Activated CD4-positive, CD25-positive, alpha-beta regulatory T cell treated with anti-CD3 and anti-CD28 coated beads, Interleukin-2, amount 50 U/mL, for 16 hours (primary cell): ENCODE data around the gene PRLR.
"Not testable (repeated sequence)": the region's sequence is repeated elsewhere in the genome, so short reads cannot be mapped to it uniquely, and the experiment has no call there.

Experiments
- DNase-seq: peaks from one replicate; pipeline ENCODE4 v3.0.0-alpha.2; 2020; ENCODE audit warnings: low read depth, low spot score

The PRLR gene

DNA sequence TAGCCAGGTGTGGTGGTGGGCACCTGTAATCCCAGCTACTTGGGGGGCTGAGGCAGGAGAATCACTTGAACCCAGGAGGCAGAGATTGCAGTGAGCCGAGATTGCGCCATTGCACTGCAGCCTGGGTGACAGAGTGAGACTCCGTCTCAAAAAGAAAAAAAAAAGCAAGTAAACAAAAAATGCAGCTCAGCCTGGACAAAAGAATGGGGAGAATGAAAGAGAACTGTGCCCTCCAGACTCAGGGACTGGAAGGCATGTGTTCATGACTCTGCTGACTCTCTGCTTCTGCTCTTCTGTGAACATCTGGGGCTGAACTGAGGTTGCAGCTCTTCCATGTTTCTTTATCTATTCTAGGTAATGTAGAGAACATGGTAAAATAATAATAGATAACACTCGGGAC lies 194.4 kb downstream of the PRLR start:
- not testable (repeated sequence) for DNase-seq

DNA sequence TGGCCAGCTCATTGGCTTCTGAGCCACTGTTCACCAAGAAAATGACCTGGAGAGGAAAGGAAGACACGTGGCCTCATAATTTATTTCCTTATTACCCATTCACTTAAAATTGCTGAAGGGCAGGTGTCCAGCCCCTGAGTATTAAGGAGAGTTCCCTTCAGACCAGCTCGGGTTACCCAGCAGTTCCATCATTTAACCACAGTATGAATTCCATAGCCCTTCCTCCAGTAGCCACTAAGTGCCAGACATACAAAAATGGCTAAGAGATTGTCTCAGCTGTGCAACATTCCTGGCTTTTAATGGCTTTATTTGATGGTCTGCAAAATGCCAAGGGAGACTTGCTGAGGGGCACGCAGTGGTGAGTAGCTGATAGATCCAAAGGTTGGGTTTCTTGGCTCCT lies 195.0 kb downstream of the PRLR start:
- no peak for DNase-seq

DNA sequence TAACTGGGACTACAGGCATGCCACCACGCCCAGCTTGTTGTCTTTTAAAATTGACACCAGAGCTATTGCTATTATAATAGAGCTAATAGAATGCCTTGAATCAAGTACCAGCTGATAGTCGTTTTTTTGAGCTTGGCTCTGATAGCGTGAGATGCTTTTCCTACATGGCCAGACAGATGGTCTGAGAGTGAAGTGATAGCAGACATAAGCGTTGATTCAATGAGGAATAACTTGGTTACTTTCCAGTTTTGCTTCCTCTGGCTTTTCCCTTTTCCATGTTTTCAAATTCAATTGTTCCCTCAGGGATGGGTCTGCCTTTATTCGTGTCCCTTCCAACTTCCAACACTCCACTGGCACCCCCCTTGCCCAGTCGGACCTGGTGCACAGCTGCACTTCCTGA lies 197.9 kb downstream of the PRLR start:
- no peak for DNase-seq

DNA sequence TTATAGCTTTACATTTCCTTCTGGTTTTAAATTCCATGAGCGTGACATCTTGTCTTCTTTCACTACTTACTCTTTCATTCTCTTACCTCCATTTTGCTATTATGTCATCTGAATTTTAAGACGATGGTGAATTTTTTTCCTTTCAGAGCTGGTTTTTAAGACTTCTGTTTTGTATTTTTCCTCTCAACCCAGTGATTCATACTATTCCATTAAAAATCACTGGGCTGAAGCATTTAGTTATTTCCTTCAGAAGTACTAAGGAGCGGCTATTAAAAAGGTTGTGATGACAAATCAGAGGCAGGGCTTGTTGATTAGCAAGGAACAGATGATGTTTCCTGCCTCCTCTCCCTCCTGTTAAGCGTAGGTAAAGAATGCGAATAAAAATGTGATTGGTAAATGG lies 199.0 kb downstream of the PRLR start:
- DNase-seq, result no peak

DNA sequence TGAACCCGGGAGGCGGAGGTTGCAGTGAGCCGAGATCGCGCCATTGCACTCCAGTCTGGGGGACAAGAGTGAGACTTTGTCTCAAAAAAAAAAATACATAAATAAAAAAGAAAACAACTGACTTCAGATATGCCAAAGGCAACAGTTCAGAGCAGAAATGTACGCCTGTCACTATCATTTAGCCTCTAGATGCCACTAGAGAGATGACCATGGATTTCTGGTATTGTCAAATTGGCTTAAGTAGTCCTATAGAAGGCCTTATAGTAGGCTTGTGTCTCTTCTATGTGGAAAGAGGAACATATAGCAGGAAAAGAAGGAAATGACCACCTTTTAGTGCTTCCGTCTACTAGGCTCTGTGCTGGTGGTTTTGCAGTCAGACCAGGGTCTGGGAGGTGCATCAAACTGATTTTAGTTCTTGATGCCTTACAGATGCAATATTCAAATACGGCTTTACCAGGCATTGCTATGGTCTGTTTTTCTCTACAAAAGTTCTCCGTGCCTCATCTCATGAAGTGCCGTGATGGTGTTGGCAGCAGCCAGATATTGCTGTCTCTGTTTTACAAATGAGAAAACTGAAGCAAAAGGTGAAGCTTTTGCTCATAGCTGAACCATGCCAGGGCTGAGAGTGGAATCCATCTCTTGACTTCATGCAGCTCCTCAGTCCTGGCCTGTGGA lies 199.7 kb downstream of the PRLR start:
- no peak for DNase-seq

DNA sequence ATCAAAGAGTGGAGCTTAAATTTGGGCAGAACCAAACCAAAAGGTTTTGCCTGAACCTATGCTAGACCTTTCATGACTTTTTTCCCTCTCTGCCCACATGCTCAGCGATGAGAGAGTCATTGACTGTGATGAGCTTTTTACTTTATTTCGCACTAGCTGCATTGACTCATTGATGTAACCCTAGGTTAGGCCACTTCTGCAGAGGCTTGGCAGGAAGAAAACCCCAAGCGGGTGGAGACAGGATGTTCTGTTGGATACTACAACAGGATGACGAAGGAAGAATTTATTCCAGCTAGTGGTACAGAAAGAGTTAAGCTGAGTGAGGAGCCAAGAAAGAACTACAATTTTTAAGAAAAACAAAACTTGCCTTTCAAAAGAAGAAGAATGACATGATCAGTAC lies 201.0 kb downstream of the PRLR start:
- DNase-seq, result no peak

DNA sequence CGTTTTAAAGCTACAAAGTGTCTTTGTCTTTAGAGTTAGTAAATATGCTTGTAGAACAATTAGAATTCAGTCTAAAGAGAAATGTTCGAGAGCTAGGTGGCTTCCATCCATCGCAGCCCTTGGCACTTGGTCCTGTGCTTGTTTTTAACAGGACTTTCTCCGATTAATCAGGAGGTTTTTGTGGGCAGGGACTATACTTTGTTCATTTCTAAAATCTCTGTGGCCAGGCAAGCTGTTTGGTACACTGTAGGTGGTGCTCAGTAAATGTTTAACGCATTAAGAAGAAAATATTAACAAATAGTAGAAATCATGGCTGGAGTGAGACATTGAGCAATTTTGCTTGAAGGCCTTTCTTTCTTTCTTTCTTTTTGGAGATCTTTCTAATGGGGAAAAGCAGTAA lies 203.3 kb downstream of the PRLR start:
- DNase-seq, result no peak

DNA sequence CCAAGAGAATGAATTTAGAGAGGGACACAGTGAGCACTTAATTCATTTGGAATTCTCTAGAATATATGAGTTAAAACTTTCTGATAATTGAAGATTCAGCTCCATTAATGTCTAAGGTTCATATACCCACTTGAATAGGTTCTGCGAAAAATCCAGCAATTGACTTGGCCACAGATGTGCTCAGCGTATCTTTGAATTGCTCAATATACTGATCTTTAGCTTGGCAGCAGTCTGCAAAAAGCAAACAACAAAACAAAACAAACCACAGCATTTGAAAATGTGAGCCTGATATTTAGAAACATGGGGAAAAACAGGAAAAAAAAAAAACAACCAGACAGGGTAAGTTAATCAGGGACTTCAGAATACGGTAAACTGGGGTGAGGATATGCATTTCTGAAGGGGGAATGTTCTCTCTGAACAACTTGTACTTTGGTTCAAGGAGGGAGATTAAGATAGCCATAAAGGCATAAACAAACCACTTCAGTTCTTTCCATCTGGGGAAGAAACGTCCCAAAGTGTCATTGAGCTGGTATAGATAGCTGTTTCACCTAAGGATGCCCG lies 203.9 kb downstream of the PRLR start:
- DNase-seq, result no peak

DNA sequence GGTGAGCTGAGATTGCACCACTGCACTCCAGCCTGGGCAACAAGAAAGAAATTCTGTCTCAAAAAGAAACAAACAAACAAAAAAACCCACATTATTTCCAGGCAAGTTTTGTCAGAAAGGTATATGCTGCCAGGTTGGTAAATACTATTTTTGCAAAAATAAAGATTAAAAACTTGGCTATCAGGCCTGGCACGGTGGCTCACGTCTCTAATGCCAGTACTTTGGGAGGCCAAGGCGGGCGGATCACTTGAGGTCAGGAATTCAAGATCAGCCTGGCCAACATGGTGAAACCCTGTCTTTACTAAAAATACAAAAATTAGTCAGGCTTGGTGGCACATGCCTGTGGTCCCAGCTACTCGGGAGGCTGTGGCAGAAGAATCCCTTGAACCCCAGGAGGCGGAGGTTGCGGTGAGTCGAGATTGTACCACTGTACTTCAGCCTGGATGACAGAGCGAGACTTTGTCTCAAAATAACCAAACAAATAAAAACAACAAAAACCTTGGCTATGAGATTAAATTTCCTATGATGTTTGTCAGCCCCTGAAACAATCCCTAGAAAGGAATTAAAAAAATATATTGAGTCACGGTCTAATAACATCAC lies 205.3 kb downstream of the PRLR start:
- DNase-seq, result no peak

DNA sequence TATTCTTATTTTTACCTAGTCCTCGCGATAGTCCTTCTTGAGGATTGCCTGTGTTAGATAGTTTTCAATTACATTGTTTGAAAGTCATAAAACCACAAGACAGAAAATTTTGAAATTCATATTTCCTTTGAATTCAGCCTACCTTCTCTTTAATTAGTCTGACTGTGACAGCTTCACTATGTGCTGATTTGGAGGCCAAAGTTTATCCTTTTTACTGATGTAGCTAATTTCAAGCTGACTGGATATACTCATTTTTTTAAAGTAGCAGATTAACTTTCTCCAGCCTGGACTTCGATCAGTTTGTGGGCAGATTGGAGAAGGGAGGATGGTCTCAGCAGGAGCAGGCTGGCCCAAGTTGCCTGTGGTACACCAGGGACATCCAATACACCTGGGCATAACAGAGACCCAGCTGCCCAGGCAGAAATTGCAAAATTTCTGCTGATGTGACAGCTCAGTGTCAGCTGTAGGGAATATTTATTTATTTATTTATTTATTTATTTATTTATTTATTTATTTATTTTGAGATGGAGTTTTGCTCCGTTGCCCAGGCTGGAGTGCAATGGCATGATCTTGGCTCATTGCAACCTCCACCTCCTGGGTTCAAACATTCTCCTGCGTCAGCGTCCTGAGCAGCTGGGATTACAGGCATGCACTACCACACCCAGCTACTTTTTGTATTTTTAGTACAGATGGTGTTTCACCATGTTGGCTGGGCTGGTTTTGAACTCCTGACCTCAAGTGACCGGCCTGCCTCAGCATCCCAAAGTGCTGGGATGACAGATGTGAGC lies 206.7 kb downstream of the PRLR start:
- DNase-seq, result no peak

DNA sequence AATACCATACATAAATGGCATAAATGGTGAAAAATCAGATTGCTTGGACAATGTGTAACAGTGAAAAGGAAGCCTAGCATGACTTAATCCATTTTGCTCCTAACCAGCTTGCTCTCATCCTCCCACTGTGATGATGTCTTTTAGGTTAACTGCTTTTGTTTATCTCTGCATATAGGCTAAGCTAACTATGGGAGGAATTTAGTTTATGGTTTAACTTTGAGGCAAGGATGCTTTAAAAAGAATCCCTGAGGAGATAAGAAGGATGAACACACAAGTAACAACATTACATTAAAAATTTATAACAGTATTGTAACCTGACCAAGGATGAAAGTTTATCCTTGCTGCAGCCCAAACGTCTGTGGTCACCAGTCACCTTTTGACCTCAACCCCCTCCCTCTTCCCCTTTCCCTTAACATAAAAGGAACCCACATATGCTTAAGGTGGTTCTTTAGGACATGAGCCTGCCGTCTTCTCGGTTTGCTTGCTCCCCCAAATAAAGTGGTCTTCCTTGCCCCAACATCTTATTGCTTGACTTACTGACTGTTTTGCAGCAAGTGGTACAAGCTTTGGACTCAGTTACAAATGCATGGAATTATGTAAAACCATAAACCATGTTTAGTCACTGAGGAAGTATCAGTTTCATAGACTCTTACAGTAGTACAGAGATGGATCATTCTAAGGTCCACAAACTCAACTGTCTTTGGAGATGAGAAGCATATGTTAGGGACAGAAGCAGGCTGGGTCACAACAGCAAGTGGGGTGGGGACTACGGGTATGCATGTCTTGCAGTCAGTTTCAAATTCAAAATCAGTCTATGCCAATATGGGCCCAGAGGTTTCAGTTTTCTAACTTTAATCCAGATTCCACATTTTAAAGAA lies 213.9 kb downstream of the PRLR start:
- DNase-seq, result no peak

DNA sequence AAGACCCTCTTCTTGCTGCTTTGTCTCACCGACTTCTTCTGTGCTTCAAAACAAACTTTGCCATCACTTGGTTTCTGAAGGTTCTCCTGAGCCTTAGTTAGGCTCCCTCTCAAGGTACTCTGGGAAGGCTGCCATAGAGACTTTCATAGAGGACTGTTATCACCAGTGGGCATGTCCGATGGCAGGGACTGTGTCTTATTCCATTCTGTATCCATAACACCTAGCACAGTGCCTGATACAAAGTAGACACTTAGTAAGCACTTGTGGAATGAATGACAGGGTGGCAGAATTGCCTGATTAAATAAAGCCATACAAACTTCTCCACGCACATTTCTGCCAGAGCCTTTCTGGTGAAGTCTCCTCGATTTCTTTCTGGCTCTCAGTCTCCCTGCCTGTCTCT lies 215.2 kb downstream of the PRLR start:
- no peak for DNase-seq

DNA sequence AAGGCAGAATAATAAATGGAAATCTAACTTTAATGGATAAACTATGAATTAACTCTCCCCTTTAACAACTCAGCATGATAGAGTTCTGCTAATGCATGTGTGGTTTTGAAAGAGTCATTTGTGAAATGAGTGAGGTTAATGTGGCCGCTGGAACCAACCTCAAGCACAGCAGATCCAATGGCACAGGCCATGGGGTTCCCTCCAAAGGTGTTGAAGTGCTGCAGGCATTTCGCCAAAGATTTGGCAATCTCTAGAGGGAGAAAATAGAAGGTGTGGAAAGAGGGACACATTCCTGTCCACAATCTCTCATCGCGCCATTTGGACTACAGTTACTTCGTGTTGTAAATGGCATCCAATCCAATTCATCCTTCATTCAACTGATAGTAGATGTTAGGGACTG lies 217.5 kb downstream of the PRLR start:
- no peak for DNase-seq

DNA sequence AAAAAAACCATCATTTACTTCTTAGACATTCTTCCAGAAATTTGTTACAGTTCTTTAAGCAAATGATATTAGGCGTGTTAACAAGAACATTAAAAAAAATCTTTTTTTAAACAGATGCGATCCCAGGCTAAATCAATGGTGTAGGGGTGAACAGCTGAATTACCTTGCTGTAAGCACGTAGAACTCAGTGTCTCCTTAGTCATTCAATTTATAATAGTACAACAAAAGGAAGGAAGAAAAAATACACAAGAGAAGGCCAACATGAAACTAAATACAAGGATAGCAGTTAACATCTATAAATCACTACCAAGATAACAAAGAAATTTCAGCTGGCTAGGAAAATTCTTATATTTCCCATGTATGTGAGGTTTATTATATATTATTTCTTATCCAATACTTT lies 217.9 kb downstream of the PRLR start:
- DNase-seq, result no peak

DNA sequence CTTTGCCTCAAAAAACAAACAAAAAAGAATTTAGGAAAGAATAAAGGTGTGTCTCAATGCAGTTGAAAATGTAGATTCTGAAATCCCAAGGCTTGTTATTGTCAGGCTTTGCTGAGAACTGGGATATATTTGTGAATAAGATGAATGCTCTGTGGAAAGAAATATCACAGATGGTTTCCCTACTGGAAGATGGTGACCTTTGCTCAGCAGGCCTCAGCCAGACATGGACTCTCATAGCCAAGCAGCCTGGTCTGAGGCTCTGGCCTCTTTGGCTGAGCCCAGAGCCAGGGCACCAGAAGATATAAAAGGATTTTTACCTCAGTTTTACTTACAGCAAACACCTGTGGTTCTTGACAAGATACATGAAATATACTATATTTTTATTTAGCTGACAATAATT lies 219.6 kb downstream of the PRLR start:
- DNase-seq, result no peak

DNA sequence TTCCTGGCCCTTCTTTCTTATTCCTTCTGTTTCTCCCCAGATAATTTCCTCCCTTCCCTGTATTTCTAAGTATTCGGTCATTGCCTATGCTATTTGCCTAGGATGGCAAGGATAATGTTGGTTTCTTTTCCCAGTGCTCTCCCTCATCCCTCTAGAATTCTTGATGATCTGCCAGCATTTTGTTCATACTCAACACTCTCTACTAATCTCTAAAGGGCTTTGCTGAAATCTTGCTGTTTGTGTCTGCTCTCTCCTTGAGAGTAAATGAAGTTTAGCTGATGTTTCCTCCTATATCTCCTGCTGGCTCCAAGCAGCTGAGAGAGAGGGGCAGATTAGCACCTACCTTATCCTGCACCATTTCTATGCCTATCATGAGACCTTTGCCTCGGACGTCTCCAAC lies 220.6 kb downstream of the PRLR start:
- DNase-seq, result no peak

DNA sequence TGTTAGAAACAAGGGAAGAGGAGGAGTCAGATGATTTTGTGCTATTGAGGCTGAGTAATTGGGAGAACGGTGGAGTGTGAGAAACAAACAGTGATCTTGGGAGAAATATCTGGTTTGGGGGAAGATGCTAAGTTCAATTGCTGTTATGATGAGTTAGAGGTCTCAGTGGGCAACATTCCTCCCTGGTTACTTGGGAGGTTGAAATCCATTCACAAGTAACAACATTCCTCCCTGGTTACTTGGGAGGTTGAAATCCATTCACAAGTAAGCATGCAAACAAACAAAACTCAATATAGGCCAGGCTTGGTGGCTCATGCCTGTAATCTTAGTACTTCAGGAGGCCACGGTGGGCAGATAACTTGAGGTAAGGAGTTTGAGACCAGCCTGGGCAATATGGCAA lies 221.3 kb downstream of the PRLR start:
- no peak for DNase-seq

DNA sequence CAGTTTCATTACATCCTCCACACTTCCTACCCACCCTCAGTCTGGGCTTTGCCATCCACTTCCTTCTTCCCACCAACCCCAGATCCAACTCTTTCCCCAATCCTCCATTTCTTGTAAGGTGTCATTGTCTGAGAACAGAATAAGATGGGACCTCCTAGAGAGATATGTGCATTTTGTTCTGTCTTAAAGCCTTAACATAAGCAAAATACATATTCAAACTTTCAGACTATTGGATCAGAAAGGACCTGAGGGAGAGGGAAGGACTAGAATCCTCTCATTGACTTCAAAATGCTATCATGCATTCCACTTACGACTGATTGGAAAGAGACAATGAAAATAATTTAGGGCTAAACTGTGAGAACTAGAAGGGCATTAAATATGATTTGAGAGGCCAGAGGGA lies 225.5 kb downstream of the PRLR start:
- no peak for DNase-seq

DNA sequence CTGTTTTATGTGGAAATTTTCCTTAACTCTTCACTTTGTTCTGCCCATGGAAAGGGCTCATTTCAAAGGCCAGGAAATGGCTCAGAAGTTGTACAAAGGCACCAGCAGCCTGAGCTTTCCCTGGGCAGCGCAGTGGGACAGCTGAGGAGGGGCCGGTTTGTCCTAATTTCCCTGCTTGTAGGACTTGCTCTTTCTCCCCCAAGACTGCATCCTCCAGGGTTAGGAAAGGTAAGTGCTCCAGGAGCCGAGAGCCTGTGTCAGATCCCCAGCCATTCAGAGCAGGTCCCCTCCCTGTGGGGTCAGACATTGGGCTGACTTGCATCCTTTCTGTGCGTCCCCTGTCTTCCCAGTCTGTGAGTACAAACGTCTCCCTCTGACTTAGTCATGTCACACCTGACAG lies 226.1 kb downstream of the PRLR start:
- DNase-seq, result no peak

DNA sequence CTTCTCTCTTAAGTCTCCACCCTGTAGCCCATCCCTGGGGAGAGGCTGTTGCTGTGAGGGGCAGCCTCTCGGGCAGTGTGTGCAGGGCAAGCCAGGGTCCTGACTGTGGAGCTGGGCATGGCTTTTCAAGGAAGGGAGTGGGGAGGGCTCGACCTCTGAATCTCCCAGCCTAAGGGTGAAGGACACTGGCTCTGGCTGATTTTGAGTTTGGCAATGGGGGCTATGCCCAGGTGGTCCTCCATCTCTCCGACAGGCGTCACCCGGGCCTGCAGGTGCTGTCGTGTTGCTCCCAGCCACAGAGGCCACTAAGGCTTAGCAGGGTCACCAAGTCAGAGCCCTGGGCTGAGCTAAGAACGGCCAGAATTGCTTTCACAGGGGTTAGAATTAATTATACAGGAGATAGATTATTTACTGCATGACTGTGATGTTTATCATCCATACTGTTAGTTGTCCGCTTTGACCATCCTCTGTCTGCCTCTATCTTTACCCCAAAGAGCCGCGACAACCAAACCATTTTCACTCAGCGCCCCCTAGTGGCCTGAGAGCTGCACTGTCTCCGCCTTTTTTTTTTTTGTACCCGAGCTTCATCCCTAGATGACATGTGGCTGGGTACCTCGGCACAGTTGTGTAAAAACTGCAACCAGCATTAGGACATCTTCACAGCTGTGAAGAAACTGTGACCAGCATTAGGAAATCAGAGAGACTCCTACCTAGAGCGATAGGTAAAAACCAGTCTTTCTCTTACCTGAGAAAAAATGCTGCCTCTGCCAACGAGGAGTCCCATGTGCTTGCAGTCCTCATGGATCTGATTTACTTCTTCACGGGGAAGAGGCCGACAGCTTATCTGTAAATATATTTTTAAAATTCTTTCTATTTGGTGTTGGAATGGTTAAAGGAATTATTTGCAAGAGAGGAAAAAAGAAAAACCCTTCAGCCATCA lies 227.0 kb downstream of the PRLR start:
- DNase-seq, result peak; percentile 25

DNA sequence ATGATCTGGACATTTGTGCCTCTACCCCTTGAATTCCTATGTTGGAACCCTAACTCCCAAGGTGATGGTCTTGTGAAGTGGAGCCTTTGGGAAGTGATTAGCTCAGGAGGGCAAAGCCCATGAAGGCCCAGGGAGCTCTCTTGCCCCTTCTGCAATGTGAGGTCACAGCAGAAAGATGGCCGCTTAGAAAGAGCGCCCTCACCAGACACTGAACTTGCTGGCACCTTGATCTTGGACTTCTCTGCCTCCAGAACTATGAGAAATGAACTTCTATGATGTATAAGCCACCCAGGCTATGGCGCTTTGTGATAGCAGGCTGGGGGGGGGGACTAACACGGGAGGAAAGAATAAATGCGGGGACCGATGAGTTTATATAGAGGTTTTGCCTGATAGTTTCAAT lies 227.8 kb downstream of the PRLR start:
- no peak for DNase-seq
